Stimulated activated CD8-positive, alpha-beta memory T cell treated with anti-CD3 and anti-CD28 coated beads, Interleukin-7, amount 100 ng/mL, for 1 hour (primary cell): ENCODE data around the gene PML.
A peak's percentile ranks its signal among the peaks of the same experiment; 100 is the strongest.

ENCODE experiments used
- DNase-seq, 2 donors: peaks; one replicate each; pipeline ENCODE4 v3.0.0-alpha.2; 2020; ENCODE audit warnings: low read depth in 2 of 2

PML gene, protein sequence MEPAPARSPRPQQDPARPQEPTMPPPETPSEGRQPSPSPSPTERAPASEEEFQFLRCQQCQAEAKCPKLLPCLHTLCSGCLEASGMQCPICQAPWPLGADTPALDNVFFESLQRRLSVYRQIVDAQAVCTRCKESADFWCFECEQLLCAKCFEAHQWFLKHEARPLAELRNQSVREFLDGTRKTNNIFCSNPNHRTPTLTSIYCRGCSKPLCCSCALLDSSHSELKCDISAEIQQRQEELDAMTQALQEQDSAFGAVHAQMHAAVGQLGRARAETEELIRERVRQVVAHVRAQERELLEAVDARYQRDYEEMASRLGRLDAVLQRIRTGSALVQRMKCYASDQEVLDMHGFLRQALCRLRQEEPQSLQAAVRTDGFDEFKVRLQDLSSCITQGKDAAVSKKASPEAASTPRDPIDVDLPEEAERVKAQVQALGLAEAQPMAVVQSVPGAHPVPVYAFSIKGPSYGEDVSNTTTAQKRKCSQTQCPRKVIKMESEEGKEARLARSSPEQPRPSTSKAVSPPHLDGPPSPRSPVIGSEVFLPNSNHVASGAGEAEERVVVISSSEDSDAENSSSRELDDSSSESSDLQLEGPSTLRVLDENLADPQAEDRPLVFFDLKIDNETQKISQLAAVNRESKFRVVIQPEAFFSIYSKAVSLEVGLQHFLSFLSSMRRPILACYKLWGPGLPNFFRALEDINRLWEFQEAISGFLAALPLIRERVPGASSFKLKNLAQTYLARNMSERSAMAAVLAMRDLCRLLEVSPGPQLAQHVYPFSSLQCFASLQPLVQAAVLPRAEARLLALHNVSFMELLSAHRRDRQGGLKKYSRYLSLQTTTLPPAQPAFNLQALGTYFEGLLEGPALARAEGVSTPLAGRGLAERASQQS

DNA sequence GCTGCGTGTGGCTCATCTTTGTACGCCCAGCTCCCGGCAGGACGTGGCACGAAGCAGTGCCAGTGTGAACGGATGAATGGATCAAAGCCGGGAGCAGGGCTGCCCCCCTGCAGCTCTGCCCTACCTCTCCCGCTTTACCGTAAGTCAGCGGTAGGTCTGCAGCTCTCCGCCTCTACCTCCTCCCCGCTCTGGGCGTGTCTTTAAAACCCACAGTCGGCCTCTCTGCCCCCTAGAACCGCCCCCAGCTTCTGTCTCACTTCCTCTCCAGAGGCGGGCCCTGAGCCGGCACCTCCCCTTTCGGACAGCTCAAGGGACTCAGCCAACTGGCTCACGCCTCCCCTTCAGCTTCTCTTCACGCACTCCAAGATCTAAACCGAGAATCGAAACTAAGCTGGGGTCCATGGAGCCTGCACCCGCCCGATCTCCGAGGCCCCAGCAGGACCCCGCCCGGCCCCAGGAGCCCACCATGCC is at the start of gene PML:
PML (plus strand) TSS at position 304 of the 471 bp plus-strand sequence; CDS start at position 401, 97 bp downstream.
- DNase-seq = peak; percentile 76 to 84

DNA sequence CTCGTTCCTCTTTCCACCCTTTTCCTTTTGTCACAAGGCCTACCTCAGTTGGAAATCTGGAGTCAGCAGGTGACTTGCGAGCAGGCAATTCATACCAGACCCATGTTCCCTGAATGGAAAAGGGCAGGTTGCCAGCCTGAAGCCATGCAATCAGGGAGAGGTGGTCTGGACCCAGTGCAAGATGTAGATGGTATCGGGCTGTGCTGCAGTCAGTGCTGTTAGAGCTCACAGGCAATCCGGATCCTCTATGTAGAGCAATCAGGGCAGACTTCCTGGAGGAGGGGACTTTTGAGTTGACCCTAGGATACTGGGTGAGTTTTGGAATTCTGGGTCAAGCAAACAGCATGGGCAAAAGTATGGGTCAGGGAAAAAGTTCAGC is 49.4 kb upstream of the PML start:
- DNase-seq = no peak

DNA sequence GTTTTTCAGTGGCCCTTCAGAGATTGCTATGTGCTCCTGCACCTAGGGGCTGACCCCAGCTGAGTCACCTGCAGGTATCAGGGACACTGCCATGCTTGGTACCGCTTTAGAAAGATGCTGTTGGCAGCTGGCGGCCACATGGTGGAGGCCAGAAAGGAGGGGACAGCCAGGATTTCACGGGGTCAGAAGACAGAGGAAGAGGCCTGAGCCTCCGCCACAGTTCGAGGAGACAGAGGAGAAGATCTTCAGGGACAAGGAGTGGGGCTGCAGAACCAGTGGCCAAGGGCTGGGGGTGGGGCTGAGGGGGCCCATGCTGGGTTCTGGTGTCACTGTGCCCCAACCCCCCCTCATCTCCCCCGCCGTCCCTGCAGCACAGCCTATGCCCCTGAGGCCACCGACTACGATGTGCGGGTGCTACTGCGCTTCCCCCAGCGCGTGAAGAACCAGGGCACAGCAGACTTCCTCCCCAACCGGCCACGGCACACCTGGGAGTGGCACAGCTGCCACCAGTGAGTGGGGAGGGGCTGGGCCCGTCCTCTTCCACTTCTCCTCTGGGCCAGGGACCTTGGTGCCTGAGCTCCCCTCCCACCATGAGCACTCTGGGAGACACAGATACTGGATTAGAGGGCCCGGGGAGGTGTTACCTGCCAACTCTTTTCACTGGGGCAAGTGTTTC is 48.3 kb upstream of the PML start:
- no peak for DNase-seq

DNA sequence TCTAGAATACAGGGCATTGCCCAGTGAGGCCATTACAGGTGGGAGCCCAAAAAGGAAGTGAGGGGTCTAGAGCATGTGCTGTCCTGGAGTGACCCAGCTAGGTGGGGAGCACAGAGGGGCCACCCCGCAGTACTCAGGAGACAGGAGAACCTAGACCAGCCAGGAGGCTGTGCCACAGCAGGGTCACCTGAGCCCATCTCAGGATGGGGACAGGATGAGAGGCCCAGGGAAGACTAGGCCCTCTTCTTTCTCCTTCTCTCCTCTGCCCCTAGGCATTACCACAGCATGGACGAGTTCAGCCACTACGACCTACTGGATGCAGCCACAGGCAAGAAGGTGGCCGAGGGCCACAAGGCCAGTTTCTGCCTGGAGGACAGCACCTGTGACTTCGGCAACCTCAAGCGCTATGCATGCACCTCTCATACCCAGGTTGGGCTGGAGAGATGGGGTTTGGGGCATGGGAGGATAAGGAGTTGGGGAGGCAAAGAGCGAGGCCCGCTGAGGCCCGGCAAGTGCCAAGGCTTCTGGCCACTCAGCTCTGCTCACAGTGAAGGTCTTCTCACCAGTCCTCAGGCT is 47.6 kb upstream of the PML start:
- DNase-seq = no peak

DNA sequence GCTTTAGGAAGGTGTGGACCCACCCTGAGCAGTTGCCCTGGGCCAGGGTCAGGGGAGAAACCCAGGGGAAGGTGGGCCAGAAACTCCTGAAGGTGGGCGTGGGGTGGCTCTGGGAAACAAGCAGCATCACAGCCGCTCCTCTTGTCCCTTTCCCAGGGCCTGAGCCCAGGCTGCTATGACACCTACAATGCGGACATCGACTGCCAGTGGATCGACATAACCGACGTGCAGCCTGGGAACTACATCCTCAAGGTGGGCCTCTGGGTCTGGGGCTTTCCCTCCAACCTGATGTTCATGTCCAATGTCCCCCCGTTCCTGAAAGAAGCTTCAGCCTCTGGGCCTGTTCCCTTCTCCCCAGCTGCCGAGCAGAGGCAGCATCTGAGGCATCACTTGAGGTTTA is 46.9 kb upstream of the PML start:
- DNase-seq = no peak

DNA sequence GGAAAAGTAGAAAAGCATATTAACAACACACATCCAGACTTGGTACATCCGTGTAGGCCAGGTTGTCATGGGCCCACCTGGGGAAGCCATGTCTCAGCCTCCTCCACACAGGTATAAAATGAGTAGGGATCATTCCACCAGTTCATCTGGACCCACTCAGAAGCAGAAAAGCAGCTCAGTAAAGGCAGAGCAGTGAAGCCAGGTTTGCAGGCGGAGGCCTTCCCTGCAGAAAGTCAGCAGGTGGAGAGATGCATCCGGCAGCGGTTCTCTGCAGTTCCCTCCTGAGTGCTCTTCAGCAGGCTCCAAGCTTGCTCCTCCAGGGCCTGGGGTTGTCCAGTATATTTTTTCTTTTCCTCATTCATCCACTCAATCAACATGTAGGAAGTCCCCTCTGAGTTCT is 46.1 kb upstream of the PML start:
- no peak for DNase-seq

DNA sequence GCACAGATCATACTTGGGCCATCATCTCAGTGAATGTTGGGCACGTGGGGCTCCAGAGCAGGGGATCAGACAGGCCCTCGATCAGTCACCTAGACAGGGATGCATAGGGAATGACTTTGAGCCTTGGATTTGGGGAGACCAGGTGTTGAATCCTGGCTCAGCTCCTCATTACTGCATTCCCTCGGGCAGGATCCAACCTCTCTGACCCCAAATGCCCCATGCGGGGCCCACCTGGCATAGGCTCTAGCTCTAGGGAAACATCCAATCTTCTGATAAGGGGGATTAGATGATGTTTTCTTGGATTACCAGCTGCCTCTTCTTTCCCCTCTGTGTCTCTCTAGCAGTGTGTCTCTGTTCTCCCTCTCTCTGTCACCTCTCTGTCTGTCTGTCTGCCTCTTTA is 45.5 kb upstream of the PML start:
- DNase-seq = no peak

DNA sequence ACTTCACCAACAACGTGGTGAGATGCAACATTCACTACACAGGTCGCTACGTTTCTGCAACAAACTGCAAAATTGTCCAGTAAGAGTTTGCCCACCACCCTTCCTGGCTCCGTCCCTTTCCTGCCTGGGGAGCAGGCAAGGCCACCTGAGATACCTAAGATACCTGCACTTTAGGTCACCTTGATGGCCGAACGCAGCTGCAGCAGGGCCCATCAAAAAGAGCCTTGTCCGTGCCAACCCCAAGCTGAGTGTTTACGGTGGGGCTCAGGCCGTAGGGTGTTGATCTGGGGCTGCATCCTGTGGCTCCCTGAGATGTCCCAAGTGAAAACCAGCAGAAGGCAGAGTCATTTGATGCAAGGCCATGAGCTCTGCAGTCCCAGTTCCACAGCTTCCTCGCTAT is 45.0 kb upstream of the PML start:
- no peak for DNase-seq

DNA sequence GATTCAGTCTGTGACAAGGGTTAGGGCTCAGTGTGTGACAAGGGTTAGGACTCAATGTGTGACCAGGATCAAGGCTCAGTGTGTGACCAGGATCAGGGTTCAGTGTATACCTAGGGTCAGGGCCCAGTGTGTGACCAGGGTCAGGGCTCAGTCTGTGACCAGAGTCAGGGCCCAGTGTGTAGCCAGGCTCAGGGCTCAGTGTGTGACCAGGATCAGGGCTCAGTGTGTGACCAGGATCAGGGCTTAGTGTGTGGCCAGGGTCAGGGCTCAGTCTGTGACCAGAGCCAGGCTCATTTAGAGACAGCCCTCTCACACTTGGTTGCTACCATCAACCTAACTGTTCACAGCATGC is 44.1 kb upstream of the PML start:
- no peak for DNase-seq

DNA sequence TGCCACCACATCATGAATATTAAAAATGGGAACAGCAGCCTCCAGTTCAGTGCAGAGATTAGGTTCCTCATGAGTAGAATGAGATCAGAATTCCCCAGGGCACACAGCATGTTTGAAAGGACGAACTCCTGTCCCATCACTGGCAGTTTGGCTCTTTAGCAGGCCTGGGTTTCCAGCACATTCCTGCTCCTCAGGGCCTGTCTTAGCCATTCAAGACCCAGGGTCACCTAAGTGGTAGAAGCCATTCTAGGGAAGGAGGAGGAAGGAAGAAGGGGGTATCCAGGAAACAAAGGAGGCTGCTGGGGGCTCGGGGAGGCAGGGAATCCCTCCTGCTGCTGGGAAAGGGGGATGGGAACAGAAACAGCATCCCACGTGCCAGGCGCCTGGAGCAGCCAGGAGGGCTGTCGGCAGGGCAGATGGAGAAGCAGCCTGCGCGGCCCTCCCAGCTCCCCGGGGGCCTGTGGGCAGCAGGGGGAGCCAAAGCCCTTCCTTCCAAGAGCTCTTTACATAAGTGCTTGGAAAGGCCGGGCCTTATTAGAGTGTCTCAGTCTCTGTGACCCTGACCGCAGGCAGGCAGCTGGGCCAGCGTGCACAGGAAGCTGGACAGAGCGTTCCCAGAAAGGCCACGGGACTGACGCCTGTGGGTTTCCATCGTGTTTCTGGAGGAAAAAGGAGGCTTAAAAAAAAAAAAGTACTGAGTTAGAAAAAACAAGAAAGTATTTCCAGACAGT is 43.5 kb upstream of the PML start:
- peak; percentile 51 to 56 for DNase-seq

DNA sequence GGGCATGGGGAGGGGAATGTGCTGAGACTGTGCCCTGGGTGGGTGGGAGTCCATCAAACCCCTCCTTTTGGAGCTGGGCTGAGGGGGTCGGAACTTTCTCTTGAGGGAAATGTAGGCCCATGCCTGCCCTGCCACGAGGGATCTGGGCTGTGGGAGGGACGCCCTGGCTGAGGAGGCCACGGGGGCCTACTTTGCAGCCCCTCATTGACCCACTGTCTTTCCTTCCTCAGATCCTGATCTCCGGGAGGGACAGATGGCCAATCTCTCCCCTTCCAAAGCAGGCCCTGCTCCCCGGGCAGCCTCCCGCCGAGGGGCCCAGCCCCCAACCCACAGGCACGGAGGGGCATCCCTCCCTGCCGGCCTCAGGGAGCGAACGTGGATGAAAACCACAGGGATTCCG is 42.9 kb upstream of the PML start:
- no peak for DNase-seq

DNA sequence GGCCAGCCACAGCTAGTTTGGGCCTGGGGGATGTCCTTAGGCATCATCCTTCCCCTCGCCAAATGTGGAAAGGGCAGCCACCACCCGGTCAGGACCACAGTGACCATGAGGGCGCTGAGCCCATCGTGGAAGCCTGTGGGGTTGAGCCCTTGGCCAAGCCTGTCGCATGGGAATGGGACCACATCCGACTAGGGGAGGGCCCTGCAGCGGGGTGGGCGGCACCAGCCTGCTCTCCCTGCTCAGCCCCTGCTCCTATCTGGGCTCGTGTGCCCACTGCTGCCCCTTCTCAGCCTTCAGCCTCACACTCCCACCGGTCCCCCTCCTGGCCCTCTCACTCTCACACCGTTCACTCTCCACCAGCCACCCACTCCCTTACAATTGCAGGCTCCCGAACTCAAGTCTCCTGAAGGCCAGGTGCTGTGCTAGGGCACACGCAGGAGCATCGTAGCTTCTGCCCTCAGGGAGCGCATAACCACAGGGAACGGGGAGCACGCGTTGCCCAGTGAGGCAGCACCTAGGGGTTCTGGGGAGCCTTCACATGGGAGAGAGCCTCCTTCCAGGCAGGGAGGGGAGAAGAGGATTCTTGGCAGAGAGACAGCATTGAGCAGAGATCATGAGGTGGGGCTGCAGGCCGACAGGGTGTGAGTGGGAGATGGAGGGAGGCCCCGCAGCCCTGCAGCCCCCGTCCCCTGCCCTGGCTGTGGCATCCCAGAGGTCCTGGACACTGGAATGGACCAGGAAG is 42.2 kb upstream of the PML start:
- no peak for DNase-seq

DNA sequence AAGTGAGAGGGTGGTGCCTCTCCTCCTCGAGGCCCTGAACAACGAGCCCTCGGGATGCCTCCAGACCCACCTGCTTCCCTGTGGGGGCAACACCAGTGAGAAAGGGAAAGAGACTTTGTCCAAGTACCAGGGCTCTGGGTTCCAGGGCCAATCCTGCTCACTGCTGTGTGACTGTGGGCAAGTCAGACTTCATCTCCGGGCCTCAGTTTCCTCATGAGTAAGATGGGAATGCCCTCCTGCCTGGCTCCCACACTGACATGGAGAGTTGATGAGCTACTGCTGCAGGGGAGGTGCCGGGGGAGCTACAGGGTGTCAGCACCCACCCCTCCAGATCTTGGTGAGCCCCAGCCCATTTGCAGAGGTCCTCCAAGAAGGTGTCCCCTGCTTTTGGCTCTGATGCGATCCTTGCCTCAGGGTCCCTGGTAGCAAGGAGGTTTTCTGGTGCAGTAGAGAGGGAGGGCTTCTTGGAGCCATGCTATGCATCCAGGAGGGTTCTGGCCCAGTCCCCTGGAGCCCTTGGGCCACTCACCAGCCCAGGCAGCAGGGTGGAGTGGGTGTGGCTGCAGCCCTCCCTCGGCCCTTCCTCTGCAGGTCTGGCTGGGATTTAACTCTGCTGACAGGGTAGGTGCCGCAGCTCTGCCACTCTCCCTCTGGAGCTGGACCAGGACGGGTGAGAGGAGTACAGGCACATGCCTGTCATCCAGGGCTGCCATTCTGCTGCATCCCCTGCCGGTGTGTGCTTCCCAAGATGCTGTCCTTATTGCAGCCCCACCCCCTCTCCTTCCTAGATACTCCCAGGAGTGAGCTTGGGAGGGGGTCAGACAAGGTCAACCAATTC is 41.4 kb upstream of the PML start:
- DNase-seq = no peak

DNA sequence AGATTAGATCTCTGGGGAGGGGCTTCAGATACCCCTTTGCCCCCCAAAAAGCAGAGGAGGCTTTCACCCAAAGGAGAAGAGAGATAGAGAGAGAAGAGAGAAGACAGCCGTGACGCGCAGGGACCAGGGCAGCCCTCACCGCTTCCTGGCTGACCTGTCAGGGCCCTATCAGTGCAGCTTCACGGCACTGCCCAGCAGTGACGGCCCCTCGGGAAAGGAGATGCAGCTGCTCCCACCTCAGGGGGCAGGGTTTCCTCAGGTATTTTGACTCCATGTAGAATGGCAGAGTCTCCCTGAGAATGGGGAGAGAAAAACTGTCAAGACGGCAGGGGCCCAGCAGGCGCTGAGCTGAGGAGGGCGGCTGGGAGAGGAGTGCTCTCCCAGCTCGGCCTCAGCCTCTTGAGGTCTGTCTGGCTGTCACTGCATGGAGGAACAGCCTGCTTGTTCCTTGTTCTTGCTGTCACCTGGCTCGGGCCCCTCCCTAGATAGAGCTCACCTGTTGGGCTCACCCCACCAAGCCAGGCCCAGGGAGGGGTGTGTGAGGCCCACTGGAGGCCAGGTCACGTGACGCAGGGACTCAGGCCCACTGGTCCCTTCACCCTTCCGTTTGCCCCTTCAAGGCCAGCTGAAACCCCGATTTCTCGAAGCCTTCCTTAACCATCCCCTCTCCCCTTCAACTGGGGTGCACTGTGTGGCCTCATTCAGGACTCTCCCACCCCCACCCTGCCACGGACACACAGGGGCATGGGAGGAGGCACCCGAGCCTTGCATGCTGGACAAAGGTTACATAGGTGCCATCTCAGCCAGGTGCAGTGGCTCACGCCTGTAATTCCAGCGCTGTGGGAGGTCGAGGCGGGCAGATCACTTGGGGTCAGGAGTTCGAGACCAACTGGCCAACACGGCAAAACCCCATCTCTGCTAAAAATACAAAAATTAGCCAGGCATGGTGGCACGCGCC is 40.0 kb upstream of the PML start:
- DNase-seq = no peak

DNA sequence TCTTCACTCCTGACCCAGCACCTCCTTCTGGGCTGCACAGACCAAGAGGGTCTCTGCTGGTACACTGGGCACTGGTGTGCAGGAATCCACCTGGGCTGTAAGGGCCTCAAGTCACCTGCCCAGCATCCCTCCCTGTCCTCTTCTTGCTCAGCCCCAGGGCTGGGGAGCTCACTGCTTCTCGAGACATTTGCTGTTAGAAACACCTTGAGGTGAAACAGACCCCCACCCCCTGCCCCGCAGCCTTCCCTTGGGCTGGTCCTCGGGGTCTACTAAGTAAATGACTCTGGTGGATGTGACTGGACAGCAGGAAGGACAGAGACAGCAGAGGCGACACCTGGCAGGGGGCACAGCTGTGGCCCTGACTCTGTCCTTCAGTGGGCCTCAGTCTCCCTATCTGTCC is 39.2 kb upstream of the PML start:
- no peak for DNase-seq

DNA sequence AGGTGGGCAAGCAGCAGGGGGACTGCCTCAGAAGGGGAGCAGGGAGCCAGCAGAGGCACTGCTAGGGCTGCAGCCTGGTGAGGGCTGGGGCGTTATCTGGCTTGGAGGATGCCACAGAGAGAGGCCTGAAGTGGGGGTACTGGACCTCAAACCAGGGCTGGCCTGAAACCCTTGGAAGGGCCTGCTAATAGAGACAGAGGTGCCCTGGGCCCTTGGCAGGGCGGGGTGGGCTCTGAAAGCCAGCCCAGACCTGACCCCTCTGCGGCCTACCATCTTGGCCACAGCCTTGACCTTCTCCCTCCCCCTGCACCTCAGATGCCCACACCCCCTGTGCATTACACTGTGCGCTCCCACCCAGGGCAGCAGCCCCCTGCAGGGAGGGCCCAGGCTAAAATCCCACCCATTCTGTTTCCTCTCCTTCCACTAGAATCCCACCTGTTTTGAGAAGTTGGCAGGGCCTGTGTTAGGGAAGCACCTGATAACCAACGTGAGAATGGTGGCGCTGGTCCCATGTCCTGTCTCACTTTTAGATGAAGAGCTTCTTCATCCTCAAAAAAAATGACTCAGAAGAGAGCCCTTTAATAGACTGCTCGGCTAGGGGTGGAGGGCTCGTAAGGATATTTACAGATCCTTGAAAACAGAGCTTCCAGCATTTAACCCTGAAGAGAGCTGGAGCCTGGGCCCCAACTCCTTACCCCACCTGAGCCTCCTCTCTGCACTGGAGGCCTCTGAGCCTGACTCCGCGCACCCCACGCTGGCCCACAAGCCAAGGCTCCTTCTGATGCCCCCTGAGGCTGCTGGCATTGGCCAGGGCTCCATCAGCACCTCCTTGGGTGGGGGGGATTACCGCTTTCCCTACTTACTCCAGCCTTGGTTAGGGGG is 38.4 kb upstream of the PML start:
- no peak for DNase-seq

DNA sequence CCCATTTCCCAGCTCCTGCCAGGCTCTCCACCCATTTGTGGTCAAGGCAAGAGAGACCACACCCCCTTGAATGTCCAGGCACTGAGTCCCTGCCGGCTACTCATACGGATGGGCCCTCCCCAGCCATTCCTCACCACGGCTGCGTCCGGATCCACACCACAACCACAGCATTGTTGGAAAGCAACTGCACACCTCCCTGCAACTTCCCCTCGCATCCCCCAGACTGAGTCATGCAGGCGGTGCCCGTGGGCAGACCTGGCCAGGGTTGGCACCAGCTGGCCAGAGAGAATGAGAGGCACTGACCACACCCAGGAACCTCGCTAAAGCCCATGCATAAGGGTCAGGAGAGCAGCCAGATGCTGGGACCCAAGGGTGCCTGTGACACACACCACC is 37.8 kb upstream of the PML start:
- no peak for DNase-seq

DNA sequence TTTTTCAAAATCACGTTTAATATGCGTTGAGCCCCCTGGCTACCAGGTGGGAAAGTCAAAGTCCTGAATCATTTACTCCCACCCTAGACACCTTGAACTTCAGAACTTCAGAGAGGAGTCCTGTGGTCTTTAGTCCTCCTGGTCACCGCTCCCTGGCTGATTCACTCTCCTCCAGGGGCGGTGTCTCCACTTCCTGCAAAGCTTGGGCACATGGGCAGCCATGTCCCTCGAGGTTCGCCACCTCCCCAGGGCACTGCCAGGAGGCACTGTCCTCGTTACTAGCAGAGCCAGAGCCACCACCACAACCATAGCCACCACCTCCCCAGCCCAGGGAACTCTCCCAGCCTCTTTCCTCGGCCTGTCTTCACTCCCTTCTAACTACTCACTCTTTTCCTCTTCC is 37.2 kb upstream of the PML start:
- DNase-seq = no peak
